ENCODE results near the gene FAM193A. TPM values are rescaled to one million over a fixed set of nuclear protein-coding genes. Genes with fewer than 3 reads are reported as not detected.
A peak's percentile ranks its signal among the peaks of the same experiment; 100 is the strongest.

FAM193A gene
- total and polyA plus RNA-seq, 2 donors (not counting 1 experiment from before 2014, with no cell fraction given): 16.0 to 62.7 TPM

- H3K4me2 ChIP-seq (replicated peaks; ENCODE audit: low read depth, low read length, poor library complexity, severe bottlenecking): no peak overlapping the region
- no peak overlapping the region for H3K4me3 ChIP-seq (ENCODE audit: control extremely low read depth in 1 of 5, extremely low read depth in 1 of 5, insufficient read depth in 1 of 5, low read depth in 2 of 5, low read length in 4 of 5)
- H3K4me1 ChIP-seq (ENCODE audit: control insufficient read depth in 2 of 2, insufficient read depth in 2 of 2, low read length in 2 of 2): peaks cover 46 to 54% of the 10 kb centered on the region in 2 donors
- H3K4me3 Mint-ChIP-seq: no peak overlapping the region
- H3K27me3 ChIP-seq (replicated peaks in 1 of 4; ENCODE audit: control extremely low read depth in 1 of 4, control insufficient read depth in 3 of 4, insufficient read depth in 4 of 4, low read length in 3 of 4): no peaks in the 10 kb centered on the region
- ATAC-seq (ENCODE audit: low read depth) (no peak), DNase-seq (no peak)
- peaks cover 100% of the 10 kb centered on the region for H3K79me2 ChIP-seq (ENCODE audit: control insufficient read depth, insufficient read depth, low read length)
- peaks cover 78% of the 10 kb centered on the region for H3K4me1 Mint-ChIP-seq
- H4K20me1 ChIP-seq (ENCODE audit: control insufficient read depth, insufficient read depth, low read length, poor library complexity, severe bottlenecking): peaks cover 80% of the 10 kb centered on the region
- no peaks in the 10 kb centered on the region for H3K27me3 Mint-ChIP-seq
- no peaks in the 10 kb centered on the region for H3K9me3 ChIP-seq (ENCODE audit: control extremely low read depth in 1 of 3, control insufficient read depth in 2 of 3, insufficient read depth in 1 of 3, low read length in 2 of 3)
- intact Hi-C loops (cut with micrococcal nuclease): loop anchor here (5.0 kb wide), 2 partner anchors 43 to 367 kb away; partner anchors contain the start of genes GRK4 and NOP14
- H3K27ac ChIP-seq (ENCODE audit: low read length in 2 of 2): peak overlapping the region in 1 of 2 donors; percentile 40
- TF ChIP-seq CTCF (IDR thresholded peaks at IDR 0.05): no peak
- no peak for TF ChIP-seq EZH2 (IDR thresholded peaks at IDR 0.05; ENCODE audit: borderline replicate concordance, insufficient read depth, low read depth, low read length, poor library complexity, severe bottlenecking)
- ChIA-PET POLR2A (interaction anchor here (0.7 kb wide), 1 partner anchor 139 kb away, joined by 4 read pairs; no protein-coding TSS in a partner anchor), CTCF (interaction anchor here (1.0 kb wide), 1 partner anchor 375 kb away, joined by 3 read pairs; no protein-coding TSS in a partner anchor)
- no peaks in the 10 kb centered on the region for H3K36me3 ChIP-seq (replicated peaks in 1 of 2; ENCODE audit: control extremely low read depth in 1 of 2, control insufficient read depth in 1 of 2, extremely low read depth in 1 of 2, insufficient read depth in 2 of 2, low read length in 1 of 2)
- H3K9ac ChIP-seq (ENCODE audit: low read length): no peak overlapping the region
- no peaks in the 10 kb centered on the region for H3K9me3 Mint-ChIP-seq (ENCODE audit: insufficient read depth)
- H2AFZ ChIP-seq (ENCODE audit: insufficient read depth, low read depth, low read length, poor library complexity, severe bottlenecking): no peak overlapping the region
- H3K27ac Mint-ChIP-seq: peak overlapping the region; percentile 8
- WGBS (ENCODE audit: insufficient coverage): 83% methylated on average over 3 of the region's 3 CpGs
These were observed 59.0 kb downstream of the FAM193A start for GRCh38 chr4:2595436-2595835.

GRCh38 chr4:2595952-2596552 is 59.6 kb downstream of the FAM193A start:
- peaks cover 100% of the 10 kb centered on the region for H3K79me2 ChIP-seq (ENCODE audit: control insufficient read depth, insufficient read depth, low read length)
- 92% methylated on average over 10 of the region's 11 CpGs for WGBS (ENCODE audit: insufficient coverage)
- peaks cover 80% of the 10 kb centered on the region for H4K20me1 ChIP-seq (ENCODE audit: control insufficient read depth, insufficient read depth, low read length, poor library complexity, severe bottlenecking)

More at GRCh38 chr4:2595952-2596552, 59.6 kb downstream of the FAM193A start:
- H3K4me3 Mint-ChIP-seq: no peak overlapping the region
- intact Hi-C loops (cut with micrococcal nuclease): loop anchor here (5.0 kb wide), 2 partner anchors 44 to 366 kb away; partner anchors contain the start of genes GRK4 and NOP14
- H3K4me2 ChIP-seq (replicated peaks; ENCODE audit: low read depth, low read length, poor library complexity, severe bottlenecking): no peak overlapping the region
- H3K27ac Mint-ChIP-seq: peak overlapping the region; percentile 68
- no peak overlapping the region for H3K9ac ChIP-seq (ENCODE audit: low read length)
- no peaks in the 10 kb centered on the region for H3K36me3 ChIP-seq (replicated peaks in 1 of 2; ENCODE audit: control extremely low read depth in 1 of 2, control insufficient read depth in 1 of 2, extremely low read depth in 1 of 2, insufficient read depth in 2 of 2, low read length in 1 of 2)
- H3K4me3 ChIP-seq (ENCODE audit: control extremely low read depth in 1 of 5, extremely low read depth in 1 of 5, insufficient read depth in 1 of 5, low read depth in 2 of 5, low read length in 4 of 5): no peak overlapping the region
- peaks cover 46 to 53% of the 10 kb centered on the region in 2 donors for H3K4me1 ChIP-seq (ENCODE audit: control insufficient read depth in 2 of 2, insufficient read depth in 2 of 2, low read length in 2 of 2)
- no peak for DNase-seq
- H3K27me3 ChIP-seq (replicated peaks in 1 of 4; ENCODE audit: control extremely low read depth in 1 of 4, control insufficient read depth in 3 of 4, insufficient read depth in 4 of 4, low read length in 3 of 4): no peaks in the 10 kb centered on the region
- H2AFZ ChIP-seq (ENCODE audit: insufficient read depth, low read depth, low read length, poor library complexity, severe bottlenecking): no peak overlapping the region
- TF ChIP-seq CTCF (IDR thresholded peaks at IDR 0.05) (no peak), EZH2 (IDR thresholded peaks at IDR 0.05; ENCODE audit: borderline replicate concordance, insufficient read depth, low read depth, low read length, poor library complexity, severe bottlenecking) (no peak)
- ChIA-PET POLR2A (no interaction called here), CTCF (interaction anchor here (1.0 kb wide), 1 partner anchor 376 kb away, joined by 3 read pairs; no protein-coding TSS in a partner anchor)
- peak overlapping the region in 1 of 2 donors; percentile 24 for H3K27ac ChIP-seq (ENCODE audit: low read length in 2 of 2)
- H3K9me3 Mint-ChIP-seq (ENCODE audit: insufficient read depth): no peaks in the 10 kb centered on the region
- H3K9me3 ChIP-seq (ENCODE audit: control extremely low read depth in 1 of 3, control insufficient read depth in 2 of 3, insufficient read depth in 1 of 3, low read length in 2 of 3): no peaks in the 10 kb centered on the region
- no peak for ATAC-seq (ENCODE audit: low read depth)
- no peaks in the 10 kb centered on the region for H3K27me3 Mint-ChIP-seq
- peaks cover 78% of the 10 kb centered on the region for H3K4me1 Mint-ChIP-seq

All from B cell (primary cell).